Purkinje cell (primary cell): ENCODE data around the gene LATS2. TPM values are rescaled to one million over a fixed set of nuclear protein-coding genes. Genes with fewer than 3 reads are reported as not detected.

Experiments
- polyA plus RNA-seq: library from polyadenylated mRNA; unstranded; fragments of >200 nt; fragmentation: Nextera tagmentation; gene quantifications from 2 replicates; pipeline ENCODE4 v1.2.1, GENCODE V29; 2014

Gene LATS2
- 4.1 and 4.7 TPM in 2 replicates for polyA plus RNA-seq

GRCh38 chr13:21061029-21061763 is at the start of gene LATS2:
LATS2 (minus strand) TSS chr13:21061586; CDS start chr13:21046026, 15,560 bp downstream.

Other genes with a start within 250 kb of the LATS2 start
- 8.9 and 11.1 TPM in 2 replicates for gene XPO4, start 158.8 kb downstream of the LATS2 start, polyA plus RNA-seq
- 967 and 1,225 TPM in 2 replicates for gene SAP18, start 78.5 kb upstream of the LATS2 start, polyA plus RNA-seq
- gene SKA3, start 115.0 kb upstream of the LATS2 start, polyA plus RNA-seq: 0.79 and 2.5 TPM in 2 replicates
- gene MRPL57, start 115.1 kb upstream of the LATS2 start, polyA plus RNA-seq: 19.1 and 34.5 TPM in 2 replicates